ENCODE measurements around the gene SMARCB1.

SMARCB1 gene

DNA sequence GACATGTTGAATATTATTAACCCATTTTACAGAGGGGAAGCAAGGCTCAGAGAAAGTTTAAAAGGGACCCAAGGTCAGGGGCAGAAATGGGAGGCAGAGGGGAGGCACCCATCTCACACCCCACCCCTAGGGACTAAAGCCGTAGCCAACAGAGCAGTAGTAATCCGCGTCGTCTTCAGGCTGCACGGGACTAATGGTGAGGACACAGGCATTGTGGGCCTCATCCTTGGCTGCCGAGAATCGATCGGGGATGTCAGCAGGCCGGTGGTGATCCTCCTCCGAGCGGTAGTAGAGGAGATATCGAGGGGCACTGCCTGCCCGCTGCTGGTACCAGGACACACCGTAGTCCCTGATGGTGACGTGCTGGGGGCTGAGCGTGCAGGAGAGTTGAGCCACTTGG, 34.0 kb upstream of the SMARCB1 start:
- Histone ChIP-seq H2BK12ac (ENCODE audit: low read length) (no peak overlapping the region), H3K23ac (ENCODE audit: low read depth, low read length, poor library complexity) (no peak overlapping the region), H3K36me3 (replicated peaks in 1 of 2; ENCODE audit: control insufficient read depth in 2 of 2, insufficient read depth in 2 of 2, low read length in 2 of 2) (no peaks in the 10 kb centered on the region), H4K8ac (ENCODE audit: low read depth, low read length) (no peak overlapping the region), H3K4me2 (ENCODE audit: insufficient read depth, low read length, poor library complexity, severe bottlenecking) (no peak overlapping the region), H3K27ac (replicated peaks; ENCODE audit: low read length) (no peak overlapping the region), H3K9ac (ENCODE audit: low read depth, low read length, poor library complexity) (no peak overlapping the region), H3K18ac (ENCODE audit: low read length) (no peak overlapping the region), H4K91ac (ENCODE audit: low read depth, low read length, poor library complexity) (no peak overlapping the region), H3K27me3 (ENCODE audit: control insufficient read depth in 3 of 3, insufficient read depth in 3 of 3, low read depth in 1 of 3, low read length in 3 of 3) (peaks cover 0 to 4% (median 0%) of the 10 kb centered on the region in 3 experiments), H3K4me3 (ENCODE audit: low read length in 2 of 2) (no peak overlapping the region), H3K14ac (ENCODE audit: low read length) (no peak overlapping the region), H3K79me1 (ENCODE audit: low read depth, low read length) (peaks cover 2% of the 10 kb centered on the region), H2AK5ac (ENCODE audit: low read depth, low read length) (no peak overlapping the region), H2BK15ac (ENCODE audit: low read length) (no peak overlapping the region), H2BK120ac (ENCODE audit: low read depth, low read length) (no peak overlapping the region), H2BK5ac (ENCODE audit: low read length) (no peak overlapping the region), H3K9me3 (replicated peaks in 1 of 2; ENCODE audit: control insufficient read depth in 2 of 2, insufficient read depth in 1 of 2, low read depth in 1 of 2, low read length in 2 of 2) (no peaks in the 10 kb centered on the region), H2AFZ (ENCODE audit: low read length) (no peak overlapping the region), H3K4me1 (ENCODE audit: control insufficient read depth in 2 of 2, insufficient read depth in 1 of 2, low read depth in 1 of 2, low read length in 2 of 2) (peaks cover 4 to 5% of the 10 kb centered on the region in 2 donors), H3K4ac (ENCODE audit: low read length) (no peak overlapping the region)
- no CpG with 5 or more reads among the region's 16 CpGs for WGBS, 2 donors (ENCODE audit: extremely low coverage in 2 of 2, insufficient read length in 2 of 2, insufficient replicate concordance in 1 of 2)
- no peak for DNase-seq (ENCODE audit: low spot score)

DNA sequence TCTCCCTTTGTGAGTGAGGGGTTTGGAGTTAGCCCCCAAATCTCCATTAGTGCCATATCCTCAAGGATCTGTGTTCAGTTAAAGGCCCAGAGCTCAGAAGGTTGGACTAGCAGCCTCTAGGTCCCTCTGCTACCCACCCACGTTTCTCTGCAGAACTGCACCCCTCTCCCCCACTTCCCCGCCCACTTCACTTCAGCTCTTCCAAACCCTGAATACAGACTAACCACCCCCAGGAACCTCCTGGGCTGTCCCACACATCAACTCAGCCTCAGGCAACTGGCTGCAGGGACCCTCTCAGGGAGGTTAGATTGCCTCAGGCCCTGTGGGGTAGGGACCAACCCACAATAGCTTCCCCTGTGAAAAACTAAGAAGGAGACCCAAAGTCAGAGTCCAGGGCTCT, 33.4 kb upstream of the SMARCB1 start:
- H2BK120ac ChIP-seq (ENCODE audit: low read depth, low read length), result no peak overlapping the region
- no peaks in the 10 kb centered on the region for H3K9me3 ChIP-seq (replicated peaks in 1 of 2; ENCODE audit: control insufficient read depth in 2 of 2, insufficient read depth in 1 of 2, low read depth in 1 of 2, low read length in 2 of 2)
- H3K14ac ChIP-seq (ENCODE audit: low read length), result no peak overlapping the region
- H2BK5ac ChIP-seq (ENCODE audit: low read length), result no peak overlapping the region
- H3K4ac ChIP-seq (ENCODE audit: low read length), result no peak overlapping the region
- no peak overlapping the region for H4K8ac ChIP-seq (ENCODE audit: low read depth, low read length)
- H3K4me1 ChIP-seq (ENCODE audit: control insufficient read depth in 2 of 2, insufficient read depth in 1 of 2, low read depth in 1 of 2, low read length in 2 of 2), result peaks cover 4 to 5% of the 10 kb centered on the region in 2 donors
- H3K27me3 ChIP-seq (ENCODE audit: control insufficient read depth in 3 of 3, insufficient read depth in 3 of 3, low read depth in 1 of 3, low read length in 3 of 3), result peaks cover 0 to 4% (median 0%) of the 10 kb centered on the region in 3 experiments
- no peak overlapping the region for H3K23ac ChIP-seq (ENCODE audit: low read depth, low read length, poor library complexity)
- H3K79me1 ChIP-seq (ENCODE audit: low read depth, low read length), result peaks cover 2% of the 10 kb centered on the region
- no peak overlapping the region for H3K18ac ChIP-seq (ENCODE audit: low read length)
- no peak overlapping the region for H2BK15ac ChIP-seq (ENCODE audit: low read length)
- H3K9ac ChIP-seq (ENCODE audit: low read depth, low read length, poor library complexity), result no peak overlapping the region
- no peak overlapping the region for H3K4me2 ChIP-seq (ENCODE audit: insufficient read depth, low read length, poor library complexity, severe bottlenecking)
- H2BK12ac ChIP-seq (ENCODE audit: low read length), result no peak overlapping the region
- H2AFZ ChIP-seq (ENCODE audit: low read length), result no peak overlapping the region
- DNase-seq (ENCODE audit: low spot score), result no peak
- no CpG with 5 or more reads among the region's 2 CpGs for WGBS, 2 donors (ENCODE audit: extremely low coverage in 2 of 2, insufficient read length in 2 of 2, insufficient replicate concordance in 1 of 2)
- H2AK5ac ChIP-seq (ENCODE audit: low read depth, low read length), result no peak overlapping the region
- no peak overlapping the region for H4K91ac ChIP-seq (ENCODE audit: low read depth, low read length, poor library complexity)
- H3K36me3 ChIP-seq (replicated peaks in 1 of 2; ENCODE audit: control insufficient read depth in 2 of 2, insufficient read depth in 2 of 2, low read length in 2 of 2), result no peaks in the 10 kb centered on the region
- H3K4me3 ChIP-seq (ENCODE audit: low read length in 2 of 2), result no peak overlapping the region
- no peak overlapping the region for H3K27ac ChIP-seq (replicated peaks; ENCODE audit: low read length)

DNA sequence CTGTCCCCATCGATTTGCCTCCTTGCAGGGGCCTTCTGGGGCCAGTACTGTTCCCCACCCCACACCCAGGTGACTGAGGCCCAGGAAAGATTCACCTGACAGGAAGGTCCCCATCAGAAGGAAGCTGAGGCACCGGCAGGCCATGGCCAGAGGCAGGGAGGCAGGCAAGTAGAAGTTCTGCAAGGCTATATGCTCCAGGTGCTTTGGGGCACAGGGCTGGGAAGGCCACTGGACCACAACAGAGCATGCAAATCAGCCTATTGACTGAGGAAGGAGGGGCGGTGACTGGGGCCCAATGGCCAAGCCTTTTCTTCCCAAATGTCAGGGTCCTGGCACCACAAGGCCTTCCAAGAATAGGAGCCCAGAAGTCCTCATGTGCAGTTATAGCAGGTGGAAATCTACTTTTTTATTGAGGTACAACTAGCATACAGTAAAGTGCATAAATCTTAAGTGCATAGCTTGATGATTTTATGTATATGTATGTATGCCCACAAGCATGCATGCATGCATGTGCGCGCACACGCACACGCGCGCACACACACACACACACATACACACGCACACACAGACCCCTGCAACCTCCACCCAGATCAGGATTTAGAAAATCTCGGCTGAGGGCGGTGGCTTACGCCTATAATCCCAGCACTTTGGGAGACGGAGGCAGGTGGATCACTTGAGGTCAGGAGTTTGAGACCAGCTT, 32.4 kb upstream of the SMARCB1 start, which contains the start of gene VPREB3:
VPREB3 (minus strand) TSS at position 206 of the 700 bp plus-strand sequence; CDS start at position 144, 62 bp downstream.
- H2AK5ac ChIP-seq (ENCODE audit: low read depth, low read length), result no peak within 1 kb of the TSS
- H2BK15ac ChIP-seq (ENCODE audit: low read length), result no peak within 1 kb of the TSS
- no peak within 1 kb of the TSS for H2BK5ac ChIP-seq (ENCODE audit: low read length)
- no peak within 1 kb of the TSS for H3K4me3 ChIP-seq (ENCODE audit: low read length in 2 of 2)
- no CpG with 5 or more reads among the region's 14 CpGs for WGBS, 2 donors (ENCODE audit: extremely low coverage in 2 of 2, insufficient read length in 2 of 2, insufficient replicate concordance in 1 of 2)
- H3K27ac ChIP-seq (replicated peaks; ENCODE audit: low read length), result no peak within 1 kb of the TSS
- H2BK12ac ChIP-seq (ENCODE audit: low read length), result no peak within 1 kb of the TSS
- H3K79me1 ChIP-seq (ENCODE audit: low read depth, low read length), result peaks cover 2% of the 10 kb centered on the region
- no peak within 1 kb of the TSS for H3K18ac ChIP-seq (ENCODE audit: low read length)
- H2BK120ac ChIP-seq (ENCODE audit: low read depth, low read length), result no peak within 1 kb of the TSS
- peaks cover 4 to 5% of the 10 kb centered on the region in 2 donors for H3K4me1 ChIP-seq (ENCODE audit: control insufficient read depth in 2 of 2, insufficient read depth in 1 of 2, low read depth in 1 of 2, low read length in 2 of 2)
- no peak within 1 kb of the TSS for H3K4ac ChIP-seq (ENCODE audit: low read length)
- H3K9me3 ChIP-seq (replicated peaks in 1 of 2; ENCODE audit: control insufficient read depth in 2 of 2, insufficient read depth in 1 of 2, low read depth in 1 of 2, low read length in 2 of 2), result no peaks in the 10 kb centered on the region
- no peak within 1 kb of the TSS for H3K9ac ChIP-seq (ENCODE audit: low read depth, low read length, poor library complexity)
- H3K14ac ChIP-seq (ENCODE audit: low read length), result no peak within 1 kb of the TSS
- no peak within 1 kb of the TSS for H4K8ac ChIP-seq (ENCODE audit: low read depth, low read length)
- H3K23ac ChIP-seq (ENCODE audit: low read depth, low read length, poor library complexity), result no peak within 1 kb of the TSS
- no peak within 1 kb of the TSS for H3K4me2 ChIP-seq (ENCODE audit: insufficient read depth, low read length, poor library complexity, severe bottlenecking)
- peaks cover 0 to 4% (median 0%) of the 10 kb centered on the region in 3 experiments for H3K27me3 ChIP-seq (ENCODE audit: control insufficient read depth in 3 of 3, insufficient read depth in 3 of 3, low read depth in 1 of 3, low read length in 3 of 3)
- no peak for DNase-seq (ENCODE audit: low spot score)
- H3K36me3 ChIP-seq (replicated peaks in 1 of 2; ENCODE audit: control insufficient read depth in 2 of 2, insufficient read depth in 2 of 2, low read length in 2 of 2), result no peaks in the 10 kb centered on the region
- no peak within 1 kb of the TSS for H4K91ac ChIP-seq (ENCODE audit: low read depth, low read length, poor library complexity)
- no peak within 1 kb of the TSS for H2AFZ ChIP-seq (ENCODE audit: low read length)

DNA sequence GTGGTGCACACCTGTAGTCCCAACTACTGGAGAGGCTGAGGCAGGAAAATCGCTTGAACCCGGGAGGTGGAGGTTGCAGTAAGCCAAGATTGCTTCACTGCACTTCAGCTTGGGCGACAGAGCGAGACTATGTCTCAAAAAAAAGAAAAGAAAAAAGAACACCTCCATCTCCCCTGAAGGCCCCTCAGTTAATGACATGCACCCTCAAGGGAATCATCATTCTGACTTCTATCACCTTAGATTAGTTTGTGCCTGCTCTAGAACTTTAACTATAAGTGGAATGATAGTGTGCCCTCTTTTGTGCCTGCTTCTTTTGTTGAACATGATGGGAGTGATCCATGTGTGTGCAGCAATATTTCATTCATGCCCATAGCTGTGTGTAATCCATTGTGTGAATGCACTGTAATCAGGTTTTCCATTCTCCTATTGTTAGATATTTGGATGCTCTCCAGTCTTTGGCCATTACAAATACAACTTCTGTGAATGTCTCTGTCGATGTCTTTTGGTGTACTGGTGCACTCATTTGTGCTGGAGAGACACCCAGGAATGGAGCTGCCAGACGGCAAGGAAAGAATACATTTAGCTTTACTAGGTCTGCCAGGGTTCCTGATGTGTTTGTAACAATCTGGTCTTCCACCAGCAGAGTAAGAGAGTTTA, 31.7 kb upstream of the SMARCB1 start:
- Histone ChIP-seq H2BK120ac (ENCODE audit: low read depth, low read length) (no peak overlapping the region), H2AK5ac (ENCODE audit: low read depth, low read length) (no peak overlapping the region), H2BK5ac (ENCODE audit: low read length) (no peak overlapping the region), H3K27ac (replicated peaks; ENCODE audit: low read length) (no peak overlapping the region), H3K18ac (ENCODE audit: low read length) (no peak overlapping the region), H3K4me2 (ENCODE audit: insufficient read depth, low read length, poor library complexity, severe bottlenecking) (no peak overlapping the region), H2BK15ac (ENCODE audit: low read length) (no peak overlapping the region), H3K14ac (ENCODE audit: low read length) (no peak overlapping the region), H3K9me3 (replicated peaks in 1 of 2; ENCODE audit: control insufficient read depth in 2 of 2, insufficient read depth in 1 of 2, low read depth in 1 of 2, low read length in 2 of 2) (no peaks in the 10 kb centered on the region), H2BK12ac (ENCODE audit: low read length) (no peak overlapping the region), H3K27me3 (ENCODE audit: control insufficient read depth in 3 of 3, insufficient read depth in 3 of 3, low read depth in 1 of 3, low read length in 3 of 3) (no peaks in the 10 kb centered on the region), H3K9ac (ENCODE audit: low read depth, low read length, poor library complexity) (no peak overlapping the region), H3K4ac (ENCODE audit: low read length) (no peak overlapping the region), H3K36me3 (replicated peaks in 1 of 2; ENCODE audit: control insufficient read depth in 2 of 2, insufficient read depth in 2 of 2, low read length in 2 of 2) (no peaks in the 10 kb centered on the region), H2AFZ (ENCODE audit: low read length) (no peak overlapping the region), H3K23ac (ENCODE audit: low read depth, low read length, poor library complexity) (no peak overlapping the region), H3K4me3 (ENCODE audit: low read length in 2 of 2) (no peak overlapping the region), H4K91ac (ENCODE audit: low read depth, low read length, poor library complexity) (no peak overlapping the region), H3K79me1 (ENCODE audit: low read depth, low read length) (no peaks in the 10 kb centered on the region), H3K4me1 (ENCODE audit: control insufficient read depth in 2 of 2, insufficient read depth in 1 of 2, low read depth in 1 of 2, low read length in 2 of 2) (peaks cover 0 to 1% of the 10 kb centered on the region in 2 donors), H4K8ac (ENCODE audit: low read depth, low read length) (no peak overlapping the region)
- WGBS, 2 donors (ENCODE audit: extremely low coverage in 2 of 2, insufficient read length in 2 of 2, insufficient replicate concordance in 1 of 2), result no CpG with 5 or more reads among the region's 6 CpGs
- no peak for DNase-seq (ENCODE audit: low spot score)
